ENCODE measurements around the gene LPAR1.

DNA sequence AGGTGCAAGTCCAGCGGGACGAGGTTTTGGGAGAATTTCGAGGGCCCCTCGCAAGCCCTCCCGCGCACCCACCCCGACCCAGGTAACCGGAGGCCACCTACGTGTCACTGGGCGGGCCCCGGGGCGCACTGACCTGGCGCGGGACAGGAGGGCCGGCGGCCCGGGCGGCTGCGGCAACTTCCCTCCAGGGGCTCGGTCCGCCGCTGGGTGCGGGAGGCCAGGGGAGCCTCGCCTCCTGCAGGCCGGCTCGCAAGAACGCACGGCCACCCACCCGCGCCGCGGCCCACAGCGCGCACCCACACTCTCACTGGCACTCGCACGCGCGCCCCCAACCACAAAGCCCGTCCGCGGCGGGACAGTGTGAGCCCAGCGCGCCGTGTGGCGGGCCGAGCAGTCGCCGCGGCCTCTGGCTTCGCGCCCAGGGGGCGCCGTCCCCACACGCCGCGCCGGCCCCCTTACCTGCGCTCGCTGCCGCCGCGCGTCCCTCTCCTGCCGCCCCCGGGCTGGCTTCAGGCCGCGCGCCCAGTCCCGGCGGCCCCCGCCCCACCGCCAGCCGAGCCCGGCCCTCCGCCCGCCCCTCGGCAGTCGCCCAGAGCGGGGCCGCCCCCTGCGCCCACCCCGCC is 451 bp downstream of the LPAR1 start:
- TF ChIP-seq, protein P1, sequence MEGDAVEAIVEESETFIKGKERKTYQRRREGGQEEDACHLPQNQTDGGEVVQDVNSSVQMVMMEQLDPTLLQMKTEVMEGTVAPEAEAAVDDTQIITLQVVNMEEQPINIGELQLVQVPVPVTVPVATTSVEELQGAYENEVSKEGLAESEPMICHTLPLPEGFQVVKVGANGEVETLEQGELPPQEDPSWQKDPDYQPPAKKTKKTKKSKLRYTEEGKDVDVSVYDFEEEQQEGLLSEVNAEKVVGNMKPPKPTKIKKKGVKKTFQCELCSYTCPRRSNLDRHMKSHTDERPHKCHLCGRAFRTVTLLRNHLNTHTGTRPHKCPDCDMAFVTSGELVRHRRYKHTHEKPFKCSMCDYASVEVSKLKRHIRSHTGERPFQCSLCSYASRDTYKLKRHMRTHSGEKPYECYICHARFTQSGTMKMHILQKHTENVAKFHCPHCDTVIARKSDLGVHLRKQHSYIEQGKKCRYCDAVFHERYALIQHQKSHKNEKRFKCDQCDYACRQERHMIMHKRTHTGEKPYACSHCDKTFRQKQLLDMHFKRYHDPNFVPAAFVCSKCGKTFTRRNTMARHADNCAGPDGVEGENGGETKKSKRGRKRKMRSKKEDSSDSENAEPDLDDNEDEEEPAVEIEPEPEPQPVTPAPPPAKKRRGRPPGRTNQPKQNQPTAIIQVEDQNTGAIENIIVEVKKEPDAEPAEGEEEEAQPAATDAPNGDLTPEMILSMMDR (IDR thresholded peaks at IDR 0.05): peak in 1 of 4 experiments; percentile 25
- TF ChIP-seq POLR2AphosphoS5 (IDR thresholded peaks at IDR 0.05) (no peak), POLR2A (IDR thresholded peaks at IDR 0.05) (peak in 1 of 2 donors; percentile 2), EP300 (IDR thresholded peaks at IDR 0.05) (no peak)
